DOHH2 (cell line): Measurements from ENCODE around the gene PPP4R2.
A peak's percentile ranks its signal among the peaks of the same experiment; 100 is the strongest.

ENCODE experiments used
- H3F3A ChIP-seq: fragments of 200-600 bp; sonication (generic), shearing (Covaris generic); 2 replicates; pipeline ENCODE4 v1.6.0; 2016; ENCODE audit warnings: antibody characterized with exemption, mild to moderate bottlenecking; ENCODE audit not compliant: control insufficient read depth, insufficient read depth
- H3K27ac ChIP-seq: fragments of 200-600 bp; sonication (generic); 2 replicates; pipeline ENCODE4 v1.5.1; 2014; ENCODE audit warnings: low read depth, mild to moderate bottlenecking, low read length, moderate library complexity
- H3K27me3 ChIP-seq: fragments of 200-600 bp; sonication (generic); 2 replicates; pipeline ENCODE4 v1.6.1; 2014; ENCODE audit warnings: mild to moderate bottlenecking, low read length, mixed read lengths; ENCODE audit not compliant: control insufficient read depth
- H3K36me3 ChIP-seq: fragments of 200-600 bp; sonication (generic); 2 replicates; pipeline ENCODE4 v1.6.1; 2014; ENCODE audit warnings: mild to moderate bottlenecking, low read length, moderate library complexity, mixed read lengths; ENCODE audit not compliant: control insufficient read depth
- H3K4me1 ChIP-seq: fragments of 200-600 bp; sonication (generic); 2 replicates; pipeline ENCODE4 v1.6.1; 2014; ENCODE audit warnings: mild to moderate bottlenecking, low read length, mixed read lengths; ENCODE audit not compliant: control insufficient read depth
- H3K4me2 ChIP-seq: fragments of 200-600 bp; sonication (generic); 2 replicates; pipeline ENCODE4 v1.6.0; 2014; ENCODE audit warnings: mild to moderate bottlenecking, low read length, moderate library complexity
- H3K4me3 ChIP-seq: fragments of 200-600 bp; sonication (generic); 2 replicates; pipeline ENCODE4 v1.5.1; 2014; ENCODE audit warnings: mild to moderate bottlenecking, low read length, mixed read lengths
- H3K79me2 ChIP-seq: fragments of 200-600 bp; sonication (generic); 2 replicates; pipeline ENCODE4 v1.6.1; 2014; ENCODE audit warnings: mild to moderate bottlenecking, low read length, mixed read lengths; ENCODE audit not compliant: control insufficient read depth
- H3K9me2 ChIP-seq: fragments of 200-600 bp; sonication (generic); replicated peaks from 2 replicates; pipeline ENCODE4 v1.6.1; 2014; ENCODE audit warnings: mild to moderate bottlenecking, low read length, mixed read lengths; ENCODE audit not compliant: control insufficient read depth
- H3K9me3 ChIP-seq: fragments of 200-600 bp; sonication (generic); 2 replicates; pipeline ENCODE4 v1.6.1; 2014; ENCODE audit warnings: antibody characterized with exemption, low read length, mixed read lengths; ENCODE audit not compliant: control insufficient read depth, insufficient read depth
- H4K20me1 ChIP-seq: fragments of 200-600 bp; sonication (generic); 2 replicates; pipeline ENCODE4 v1.6.0; 2014; ENCODE audit warnings: low read depth, mild to moderate bottlenecking, antibody characterized with exemption, low read length, moderate library complexity; ENCODE audit not compliant: control insufficient read depth, insufficient read depth
- EZH2phosphoT487 ChIP-seq: fragments of 200-600 bp; sonication (generic); IDR thresholded peaks from 2 replicates; pipeline ENCODE4 v1.6.1; 2017; ENCODE audit warnings: borderline replicate concordance, mild to moderate bottlenecking, antibody characterized with exemption, low read length, moderate library complexity, mixed read lengths
- TF ChIP-seq, protein P1 (sequence below): fragments of 200-600 bp; sonication (generic); IDR thresholded peaks from one replicate; pipeline ENCODE4 v1.5.1; 2014; ENCODE audit warnings: antibody characterized with exemption, mild to moderate bottlenecking, low read depth, low read length; ENCODE audit not compliant: poor library complexity, severe bottlenecking

PPP4R2 gene

DNA sequence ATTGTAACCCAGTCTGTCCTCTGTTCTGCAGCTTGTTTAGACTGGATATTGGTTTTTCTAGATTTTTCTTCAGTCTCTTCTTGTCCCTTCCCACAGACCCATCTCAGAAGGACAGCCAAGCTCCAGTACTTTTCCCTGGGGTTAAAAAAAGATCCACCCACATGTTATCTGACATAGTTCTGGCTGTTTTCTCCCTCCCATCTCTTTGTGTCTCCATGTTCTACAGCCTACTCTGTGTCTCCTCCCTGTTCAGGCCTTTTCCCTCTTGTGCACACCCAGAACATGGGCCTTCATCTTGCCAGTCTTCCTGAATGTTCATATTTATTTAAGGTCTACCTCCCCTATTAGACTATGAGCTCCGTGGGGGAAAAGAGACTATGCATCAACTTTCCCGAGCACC lies 5.1 kb upstream of the PPP4R2 start:
- H3F3A ChIP-seq: no peaks in the 10 kb centered on the region
- H3K36me3 ChIP-seq: no peaks in the 10 kb centered on the region
- TF ChIP-seq, protein P1, sequence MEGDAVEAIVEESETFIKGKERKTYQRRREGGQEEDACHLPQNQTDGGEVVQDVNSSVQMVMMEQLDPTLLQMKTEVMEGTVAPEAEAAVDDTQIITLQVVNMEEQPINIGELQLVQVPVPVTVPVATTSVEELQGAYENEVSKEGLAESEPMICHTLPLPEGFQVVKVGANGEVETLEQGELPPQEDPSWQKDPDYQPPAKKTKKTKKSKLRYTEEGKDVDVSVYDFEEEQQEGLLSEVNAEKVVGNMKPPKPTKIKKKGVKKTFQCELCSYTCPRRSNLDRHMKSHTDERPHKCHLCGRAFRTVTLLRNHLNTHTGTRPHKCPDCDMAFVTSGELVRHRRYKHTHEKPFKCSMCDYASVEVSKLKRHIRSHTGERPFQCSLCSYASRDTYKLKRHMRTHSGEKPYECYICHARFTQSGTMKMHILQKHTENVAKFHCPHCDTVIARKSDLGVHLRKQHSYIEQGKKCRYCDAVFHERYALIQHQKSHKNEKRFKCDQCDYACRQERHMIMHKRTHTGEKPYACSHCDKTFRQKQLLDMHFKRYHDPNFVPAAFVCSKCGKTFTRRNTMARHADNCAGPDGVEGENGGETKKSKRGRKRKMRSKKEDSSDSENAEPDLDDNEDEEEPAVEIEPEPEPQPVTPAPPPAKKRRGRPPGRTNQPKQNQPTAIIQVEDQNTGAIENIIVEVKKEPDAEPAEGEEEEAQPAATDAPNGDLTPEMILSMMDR: no peak
- no peak for TF ChIP-seq EZH2phosphoT487
- no peaks in the 10 kb centered on the region for H4K20me1 ChIP-seq
- H3K4me1 ChIP-seq: peaks cover 6% of the 10 kb centered on the region
- H3K9me3 ChIP-seq: no peaks in the 10 kb centered on the region
- no peaks in the 10 kb centered on the region for H3K27me3 ChIP-seq
- no peaks in the 10 kb centered on the region for H3K9me2 ChIP-seq
- H3K79me2 ChIP-seq: no peaks in the 10 kb centered on the region
- no peak overlapping the region for H3K4me3 ChIP-seq
- no peak overlapping the region for H3K27ac ChIP-seq
- H3K4me2 ChIP-seq: no peak overlapping the region

DNA sequence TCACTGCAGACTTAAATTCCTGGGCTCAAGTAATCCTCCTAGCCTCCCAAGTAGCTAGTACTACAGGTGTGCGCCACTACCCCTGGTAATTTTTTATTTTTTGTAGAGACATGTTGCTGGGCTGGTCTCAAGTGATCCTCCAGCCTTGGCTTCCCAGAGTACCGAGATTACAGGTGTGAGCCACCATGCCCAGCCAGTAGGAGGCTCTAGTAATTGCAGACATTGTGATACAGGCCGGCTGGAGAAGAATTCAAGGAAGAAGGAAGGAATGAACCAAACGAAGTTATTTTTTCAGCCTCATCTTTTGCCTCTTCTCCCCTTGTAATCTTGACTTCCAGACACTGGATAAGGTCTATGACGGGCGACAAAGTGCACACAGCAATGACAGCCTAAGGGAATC lies 3.2 kb upstream of the PPP4R2 start:
- Histone ChIP-seq H3F3A (peaks cover 4% of the 10 kb centered on the region), H3K27ac (no peak overlapping the region), H4K20me1 (peaks cover 6% of the 10 kb centered on the region; the same call in 1 of the 2 replicates), H3K4me2 (no peak overlapping the region), H3K9me3 (no peaks in the 10 kb centered on the region), H3K4me1 (peaks cover 9% of the 10 kb centered on the region), H3K36me3 (peaks cover 13% of the 10 kb centered on the region), H3K27me3 (no peaks in the 10 kb centered on the region), H3K4me3 (no peak overlapping the region), H3K79me2 (peaks cover 16% of the 10 kb centered on the region), H3K9me2 (no peaks in the 10 kb centered on the region)
- TF ChIP-seq, protein P1: no peak
- no peak for TF ChIP-seq EZH2phosphoT487

DNA sequence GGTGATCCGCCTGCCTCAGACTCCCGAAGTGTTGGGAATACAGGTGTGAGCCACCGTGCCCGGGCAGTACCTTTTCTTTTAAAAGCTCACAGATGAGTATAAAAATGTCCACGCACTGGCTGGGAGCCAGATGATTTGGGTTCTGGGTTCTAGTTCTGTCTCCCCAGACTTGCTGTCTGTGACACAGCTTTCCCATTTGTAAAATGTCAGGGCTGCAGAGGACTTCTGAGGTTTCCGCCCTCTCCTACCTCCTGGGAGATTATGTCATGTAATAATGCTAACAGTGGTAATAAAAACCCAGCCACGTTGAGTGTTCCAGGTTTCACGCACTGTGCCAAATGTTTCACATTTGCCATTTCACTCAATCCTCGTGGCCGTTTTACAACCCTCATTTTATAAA lies 1.3 kb upstream of the PPP4R2 start:
- Histone ChIP-seq H3K4me3 (no peak overlapping the region), H3K4me1 (peaks cover 28% of the 10 kb centered on the region), H4K20me1 (peaks cover 24% of the 10 kb centered on the region), H3F3A (peaks cover 4% of the 10 kb centered on the region), H3K9me3 (no peaks in the 10 kb centered on the region), H3K4me2 (no peak overlapping the region), H3K36me3 (peaks cover 33% of the 10 kb centered on the region), H3K27ac (no peak overlapping the region), H3K9me2 (no peaks in the 10 kb centered on the region), H3K27me3 (no peaks in the 10 kb centered on the region), H3K79me2 (peaks cover 35% of the 10 kb centered on the region)
- TF ChIP-seq, protein P1: no peak
- TF ChIP-seq EZH2phosphoT487: no peak

DNA sequence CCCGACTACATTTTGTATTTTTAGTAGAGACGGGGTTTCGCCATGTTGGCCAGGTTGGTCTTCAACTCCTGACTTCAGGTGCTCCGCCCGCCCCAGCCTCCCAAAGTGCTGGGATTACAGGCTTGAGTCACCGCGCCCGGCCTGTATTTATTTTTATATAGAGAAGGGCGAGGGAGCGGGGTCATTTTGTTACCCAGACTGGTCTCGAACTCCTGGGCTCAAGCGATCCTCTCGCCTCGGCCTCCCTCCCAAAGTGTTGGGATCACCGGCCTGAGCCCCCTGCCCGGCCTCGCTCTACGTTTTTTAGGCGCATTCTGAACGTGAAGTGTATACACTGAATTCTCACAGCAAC lies 514 bp upstream of the PPP4R2 start:
- Histone ChIP-seq H3K79me2 (peaks cover 43% of the 10 kb centered on the region), H3K9me2 (no peaks in the 10 kb centered on the region), H3K27me3 (no peaks in the 10 kb centered on the region), H4K20me1 (peaks cover 24% of the 10 kb centered on the region), H3K4me1 (peaks cover 34% of the 10 kb centered on the region), H3K4me3 (peak overlapping the region; percentile 98), H3K36me3 (peaks cover 40% of the 10 kb centered on the region), H3K4me2 (peak overlapping the region; percentile 74), H3K27ac (peak overlapping the region; percentile 87), H3F3A (peaks cover 4% of the 10 kb centered on the region), H3K9me3 (no peaks in the 10 kb centered on the region)
- no peak for TF ChIP-seq EZH2phosphoT487
- TF ChIP-seq, protein P1: no peak
